ENCODE measurements around the gene PDPK1.

GRCh38 chr16:2610781-2611498 lies 73.1 kb downstream of the PDPK1 start:
- TF ChIP-seq, protein P1, sequence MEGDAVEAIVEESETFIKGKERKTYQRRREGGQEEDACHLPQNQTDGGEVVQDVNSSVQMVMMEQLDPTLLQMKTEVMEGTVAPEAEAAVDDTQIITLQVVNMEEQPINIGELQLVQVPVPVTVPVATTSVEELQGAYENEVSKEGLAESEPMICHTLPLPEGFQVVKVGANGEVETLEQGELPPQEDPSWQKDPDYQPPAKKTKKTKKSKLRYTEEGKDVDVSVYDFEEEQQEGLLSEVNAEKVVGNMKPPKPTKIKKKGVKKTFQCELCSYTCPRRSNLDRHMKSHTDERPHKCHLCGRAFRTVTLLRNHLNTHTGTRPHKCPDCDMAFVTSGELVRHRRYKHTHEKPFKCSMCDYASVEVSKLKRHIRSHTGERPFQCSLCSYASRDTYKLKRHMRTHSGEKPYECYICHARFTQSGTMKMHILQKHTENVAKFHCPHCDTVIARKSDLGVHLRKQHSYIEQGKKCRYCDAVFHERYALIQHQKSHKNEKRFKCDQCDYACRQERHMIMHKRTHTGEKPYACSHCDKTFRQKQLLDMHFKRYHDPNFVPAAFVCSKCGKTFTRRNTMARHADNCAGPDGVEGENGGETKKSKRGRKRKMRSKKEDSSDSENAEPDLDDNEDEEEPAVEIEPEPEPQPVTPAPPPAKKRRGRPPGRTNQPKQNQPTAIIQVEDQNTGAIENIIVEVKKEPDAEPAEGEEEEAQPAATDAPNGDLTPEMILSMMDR (conservative IDR thresholded peaks at IDR 0.05 in 1 of 2, IDR thresholded peaks at IDR 0.05 in 1 of 2; ENCODE audit: low read depth in 1 of 2, low read length in 2 of 2), result no peak
- TF ChIP-seq EZH2 (IDR thresholded peaks at IDR 0.05; ENCODE audit: low read length, missing control alignments), result no peak
